Peyer's patch (tissue), 4 donors: Measurements from ENCODE around the gene HS6ST1.

Source experiments
- POLR2A ChIP-seq, 2 donors: fragments of 450-650 bp; IDR thresholded peaks; one replicate each; pipeline ENCODE4 v1.5.1; 2017; ENCODE audit warnings: antibody characterized with exemption in 2 of 2, mild to moderate bottlenecking in 2 of 2, moderate library complexity in 2 of 2
- TF ChIP-seq, protein P1 (sequence below), 6 experiments: fragments of 450-650 bp in 4 of 6; fragments of 200-600 bp in 2 of 6; sonication (generic) in 1 of 6; IDR thresholded peaks; one replicate each; pipeline ENCODE4 v1.5.1; 2017 to 2019; ENCODE audit warnings: antibody characterized with exemption in 6 of 6, mild to moderate bottlenecking in 3 of 6, moderate library complexity in 1 of 6

DNA sequence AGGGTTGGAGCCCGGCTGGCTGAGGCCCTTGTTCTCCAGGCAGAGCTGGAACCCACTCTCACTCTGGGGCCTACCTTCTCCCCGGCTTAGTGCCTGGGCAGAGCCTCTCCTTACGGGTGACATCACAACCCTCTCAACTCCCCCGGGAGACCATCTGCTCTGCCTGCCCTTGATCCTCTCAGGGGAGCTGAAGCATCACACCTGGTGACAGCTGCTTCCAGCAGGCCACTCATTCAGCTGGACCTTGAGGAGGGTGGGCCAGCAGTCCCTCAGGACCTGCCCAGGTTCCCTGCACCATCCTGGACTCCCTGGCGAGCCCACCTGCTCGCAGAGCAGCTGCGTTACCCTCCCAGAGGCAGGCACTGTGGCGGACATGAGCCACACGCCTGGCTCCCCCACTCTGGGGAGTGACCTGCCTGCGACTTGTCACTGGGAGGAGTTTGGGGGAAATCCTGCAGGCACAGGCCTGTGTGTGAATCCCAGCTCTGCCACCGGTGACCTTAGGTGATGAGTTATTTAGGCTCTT is 13.1 kb downstream of the HS6ST1 start:
- TF ChIP-seq, protein P1, sequence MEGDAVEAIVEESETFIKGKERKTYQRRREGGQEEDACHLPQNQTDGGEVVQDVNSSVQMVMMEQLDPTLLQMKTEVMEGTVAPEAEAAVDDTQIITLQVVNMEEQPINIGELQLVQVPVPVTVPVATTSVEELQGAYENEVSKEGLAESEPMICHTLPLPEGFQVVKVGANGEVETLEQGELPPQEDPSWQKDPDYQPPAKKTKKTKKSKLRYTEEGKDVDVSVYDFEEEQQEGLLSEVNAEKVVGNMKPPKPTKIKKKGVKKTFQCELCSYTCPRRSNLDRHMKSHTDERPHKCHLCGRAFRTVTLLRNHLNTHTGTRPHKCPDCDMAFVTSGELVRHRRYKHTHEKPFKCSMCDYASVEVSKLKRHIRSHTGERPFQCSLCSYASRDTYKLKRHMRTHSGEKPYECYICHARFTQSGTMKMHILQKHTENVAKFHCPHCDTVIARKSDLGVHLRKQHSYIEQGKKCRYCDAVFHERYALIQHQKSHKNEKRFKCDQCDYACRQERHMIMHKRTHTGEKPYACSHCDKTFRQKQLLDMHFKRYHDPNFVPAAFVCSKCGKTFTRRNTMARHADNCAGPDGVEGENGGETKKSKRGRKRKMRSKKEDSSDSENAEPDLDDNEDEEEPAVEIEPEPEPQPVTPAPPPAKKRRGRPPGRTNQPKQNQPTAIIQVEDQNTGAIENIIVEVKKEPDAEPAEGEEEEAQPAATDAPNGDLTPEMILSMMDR (IDR thresholded peaks at IDR 0.05): no peak
- TF ChIP-seq POLR2A (IDR thresholded peaks at IDR 0.05): no peak
